ENCODE measurements around the gene ARHGEF12. TPM values are rescaled to one million over a fixed set of nuclear protein-coding genes. Genes with fewer than 3 reads are reported as not detected.

ARHGEF12 gene
- total RNA-seq, 4 donors from 2014 or later: 99.7 to 135 (median 112) TPM

DNA sequence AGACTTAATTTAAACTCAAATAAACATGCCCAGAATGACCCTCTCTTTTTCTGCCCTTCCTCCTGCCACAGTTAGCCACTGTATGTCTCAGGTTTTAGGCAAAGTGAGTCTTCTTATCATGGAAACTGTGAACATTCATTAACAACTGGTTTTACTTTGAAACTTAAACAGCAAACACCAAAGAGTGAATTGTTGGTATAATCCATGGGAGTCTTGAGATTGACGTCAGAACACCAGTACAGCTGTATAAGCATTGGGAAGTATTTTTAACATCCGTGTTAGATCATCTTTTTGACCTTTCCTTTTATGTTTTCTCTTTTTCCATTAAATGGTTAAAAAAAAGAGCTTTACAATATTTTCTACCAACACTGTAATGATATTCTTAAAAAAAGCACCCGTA, 38.9 kb downstream of the ARHGEF12 start:
- Histone ChIP-seq H3K27ac (no peak overlapping the region), H3K4me3 (no peak overlapping the region), H3K27me3 (no peaks in the 10 kb centered on the region), H3K9me3 (peaks cover 0 to 4% (median 0%) of the 10 kb centered on the region in 3 donors), H3K4me1 (peaks cover 2 to 65% (median 6%) of the 10 kb centered on the region in 3 donors), H3K36me3 (no peaks in the 10 kb centered on the region)
- 70 to 74% methylated on average over 3 of the region's 3 CpGs for WGBS, 2 donors (ENCODE audit: low coverage in 1 of 2)
- TF ChIP-seq POLR2A (IDR thresholded peaks at IDR 0.05) (no peak), POLR2AphosphoS5 (IDR thresholded peaks at IDR 0.05) (no peak), EP300 (IDR thresholded peaks at IDR 0.05) (no peak)
- TF ChIP-seq, protein P1, sequence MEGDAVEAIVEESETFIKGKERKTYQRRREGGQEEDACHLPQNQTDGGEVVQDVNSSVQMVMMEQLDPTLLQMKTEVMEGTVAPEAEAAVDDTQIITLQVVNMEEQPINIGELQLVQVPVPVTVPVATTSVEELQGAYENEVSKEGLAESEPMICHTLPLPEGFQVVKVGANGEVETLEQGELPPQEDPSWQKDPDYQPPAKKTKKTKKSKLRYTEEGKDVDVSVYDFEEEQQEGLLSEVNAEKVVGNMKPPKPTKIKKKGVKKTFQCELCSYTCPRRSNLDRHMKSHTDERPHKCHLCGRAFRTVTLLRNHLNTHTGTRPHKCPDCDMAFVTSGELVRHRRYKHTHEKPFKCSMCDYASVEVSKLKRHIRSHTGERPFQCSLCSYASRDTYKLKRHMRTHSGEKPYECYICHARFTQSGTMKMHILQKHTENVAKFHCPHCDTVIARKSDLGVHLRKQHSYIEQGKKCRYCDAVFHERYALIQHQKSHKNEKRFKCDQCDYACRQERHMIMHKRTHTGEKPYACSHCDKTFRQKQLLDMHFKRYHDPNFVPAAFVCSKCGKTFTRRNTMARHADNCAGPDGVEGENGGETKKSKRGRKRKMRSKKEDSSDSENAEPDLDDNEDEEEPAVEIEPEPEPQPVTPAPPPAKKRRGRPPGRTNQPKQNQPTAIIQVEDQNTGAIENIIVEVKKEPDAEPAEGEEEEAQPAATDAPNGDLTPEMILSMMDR (IDR thresholded peaks at IDR 0.05): no peak
- ATAC-seq: no peak

DNA sequence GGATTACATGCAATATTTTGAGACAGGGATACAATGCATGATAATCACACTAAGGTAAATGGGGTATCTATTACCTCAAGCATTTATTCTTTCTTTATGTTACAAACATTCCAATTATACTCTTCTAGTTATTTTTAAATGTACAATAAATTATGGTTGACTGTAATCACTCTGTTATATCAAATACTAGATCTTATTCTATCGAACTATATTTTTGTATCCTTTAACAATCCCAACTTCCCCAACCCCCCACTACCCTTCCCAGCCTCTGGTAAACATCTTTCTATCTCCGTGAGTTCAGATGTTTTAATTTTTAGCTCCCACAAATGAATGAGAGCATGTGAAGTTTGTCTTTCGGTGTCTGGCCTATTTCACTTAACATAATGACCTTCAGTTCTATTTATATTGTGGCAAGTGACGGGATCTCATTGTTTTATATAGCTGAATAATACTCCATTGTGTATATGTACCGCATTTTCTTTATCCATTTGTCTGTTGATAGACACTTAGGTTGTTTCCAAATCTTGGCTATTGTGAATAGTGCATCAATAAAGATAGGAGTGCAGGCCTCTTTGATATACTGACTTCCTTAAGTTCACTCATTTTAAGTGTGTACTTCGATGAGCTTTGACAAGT, 40.5 kb downstream of the ARHGEF12 start:
- Histone ChIP-seq H3K27me3 (no peaks in the 10 kb centered on the region), H3K4me3 (no peak overlapping the region), H3K9me3 (peaks cover 0 to 4% (median 0%) of the 10 kb centered on the region in 3 donors), H3K27ac (no peak overlapping the region), H3K36me3 (no peaks in the 10 kb centered on the region), H3K4me1 (peaks cover under 1 to 65% (median under 1%) of the 10 kb centered on the region in 3 donors)
- ATAC-seq: no peak
- TF ChIP-seq POLR2A (IDR thresholded peaks at IDR 0.05): no peak
- WGBS, 2 donors (ENCODE audit: low coverage in 1 of 2): 32 to 44% methylated on average over 6 of the region's 6 CpGs

- Histone ChIP-seq H3K4me3 (no peak overlapping the region), H3K4me1 (peaks cover 0 to 72% (median 0%) of the 10 kb centered on the region in 3 donors), H3K36me3 (no peaks in the 10 kb centered on the region), H3K27ac (no peak overlapping the region), H3K27me3 (no peaks in the 10 kb centered on the region), H3K9me3 (peaks cover 0 to 4% (median 0%) of the 10 kb centered on the region in 3 donors)
- no peak for TF ChIP-seq POLR2A (IDR thresholded peaks at IDR 0.05)
- TF ChIP-seq, protein P1 (IDR thresholded peaks at IDR 0.05): no peak
- ATAC-seq: no peak
- WGBS, 2 donors (ENCODE audit: low coverage in 1 of 2): 97 to 100% methylated on average over 2 to 3 of the region's 3 CpGs
Measured at GRCh38 chr11:120378474-120378873, 42.3 kb downstream of the ARHGEF12 start.

DNA sequence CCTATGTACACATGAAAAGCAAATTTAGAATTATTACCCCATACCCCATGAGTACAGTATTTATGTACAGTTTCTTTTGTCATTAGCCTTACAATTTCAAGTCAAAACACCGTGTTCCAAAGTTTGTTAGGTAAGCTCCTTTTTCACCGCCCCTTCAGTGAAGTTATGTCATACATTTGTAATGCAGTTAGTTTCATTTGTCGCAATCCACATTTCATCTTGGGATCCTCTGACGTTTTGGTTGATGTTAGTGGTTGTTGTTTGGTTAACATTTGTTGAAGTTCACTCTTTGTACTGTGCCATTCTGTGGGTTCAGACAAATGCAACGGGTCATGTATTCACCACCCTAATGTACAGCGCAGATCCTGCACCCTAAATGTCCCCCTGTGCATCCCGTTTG, 45.2 kb downstream of the ARHGEF12 start:
- ATAC-seq: no peak
- TF ChIP-seq, protein P1 (IDR thresholded peaks at IDR 0.05): no peak
- TF ChIP-seq POLR2A (IDR thresholded peaks at IDR 0.05) (no peak), EP300 (IDR thresholded peaks at IDR 0.05) (no peak), POLR2AphosphoS5 (IDR thresholded peaks at IDR 0.05) (no peak)
- peaks cover 4 to 82% (median 10%) of the 10 kb centered on the region in 3 donors for H3K4me1 ChIP-seq
- WGBS, 2 donors (ENCODE audit: low coverage in 1 of 2): 82 to 84% methylated on average over 5 to 7 of the region's 7 CpGs
- no peaks in the 10 kb centered on the region for H3K27me3 ChIP-seq
- no peak overlapping the region for H3K4me3 ChIP-seq
- no peak overlapping the region for H3K27ac ChIP-seq
- peaks cover 0 to 4% (median 0%) of the 10 kb centered on the region in 3 donors for H3K9me3 ChIP-seq
- no peaks in the 10 kb centered on the region for H3K36me3 ChIP-seq

GRCh38 chr11:120383518-120384155, 47.4 kb downstream of the ARHGEF12 start:
- Histone ChIP-seq H3K9me3 (no peaks in the 10 kb centered on the region), H3K4me1 (peaks cover 4 to 76% (median 13%) of the 10 kb centered on the region in 3 donors), H3K27ac (no peak overlapping the region), H3K36me3 (no peaks in the 10 kb centered on the region), H3K4me3 (no peak overlapping the region), H3K27me3 (no peaks in the 10 kb centered on the region)
- WGBS, 2 donors (ENCODE audit: low coverage in 1 of 2): 71 to 88% methylated on average over 2 to 4 of the region's 4 CpGs
- TF ChIP-seq, protein P1 (IDR thresholded peaks at IDR 0.05): no peak
- TF ChIP-seq EP300 (IDR thresholded peaks at IDR 0.05): no peak
- TF ChIP-seq POLR2A (IDR thresholded peaks at IDR 0.05): no peak
- TF ChIP-seq POLR2AphosphoS5 (IDR thresholded peaks at IDR 0.05): no peak
- ATAC-seq: no peak
